Naive thymus-derived CD4-positive, alpha-beta T cell (primary cell): ENCODE measurements around the gene RNPEP. TPM values are rescaled to one million over a fixed set of nuclear protein-coding genes. Genes with fewer than 3 reads are reported as not detected.
A peak's percentile ranks its signal among the peaks of the same experiment; 100 is the strongest.
"Not testable (repeated sequence)": the region's sequence is repeated elsewhere in the genome, so short reads cannot be mapped to it uniquely, and the experiment has no call there.

Source experiments
- ATAC-seq: fragments of 150-1000 bp; cut with Tn5 transposase; 2 replicates; pipeline ENCODE4 v1.10.0; 2021; ENCODE audit warnings: mild to moderate bottlenecking, moderate library complexity
- CTCF ChIA-PET: fragments of 350-600 bp; sonication (Branson Sonifier 250); formaldehyde crosslinking; loops from one replicate; lab custom pipeline; 2021; ENCODE audit warnings: antibody characterized with exemption; lab: Charles Lee
- POLR2A ChIA-PET: fragments of 350-600 bp; sonication (Branson Sonifier 250); formaldehyde crosslinking; loops from one replicate; lab custom pipeline; 2021; ENCODE audit warnings: antibody characterized with exemption, inconsistent platforms; lab: Charles Lee
- DNase-seq, 9 donors: peaks; one replicate each; pipeline versions ENCODE4 v3.0.0 to v3.0.0-alpha.2; 2020 to 2022; ENCODE audit warnings: mixed read lengths in 1 of 9
- H3K27ac ChIP-seq: one replicate; pipeline ENCODE4 v1.7.0; 2013; ENCODE audit warnings: mild to moderate bottlenecking, low read depth, low read length, moderate library complexity
- H3K27me3 ChIP-seq, 2 donors: one replicate each; pipeline ENCODE4 v1.7.0; 2013; ENCODE audit warnings: low read length in 2 of 2, mild to moderate bottlenecking in 2 of 2, moderate library complexity in 2 of 2; ENCODE audit not compliant: control insufficient read depth in 2 of 2, insufficient read depth in 2 of 2
- H3K36me3 ChIP-seq, 3 experiments: 1 replicate in 2 of 3; 2 replicates in 1 of 3; pipeline ENCODE4 v1.7.0; 2013; ENCODE audit warnings: low read length in 3 of 3, mild to moderate bottlenecking in 3 of 3, moderate library complexity in 1 of 3; ENCODE audit not compliant: insufficient read depth in 3 of 3, control insufficient read depth in 2 of 3
- H3K4me1 ChIP-seq, 2 donors: one replicate each; pipeline ENCODE4 v1.7.0; 2013; ENCODE audit warnings: low read length in 2 of 2, mild to moderate bottlenecking in 2 of 2, moderate library complexity in 1 of 2; ENCODE audit not compliant: control insufficient read depth in 2 of 2, insufficient read depth in 2 of 2
- H3K4me3 ChIP-seq: 2 replicates; pipeline ENCODE4 v1.7.0; 2013; ENCODE audit warnings: mild to moderate bottlenecking, low read length
- H3K9me3 ChIP-seq, 3 experiments: 1 replicate in 2 of 3; 2 replicates in 1 of 3; pipeline ENCODE4 v1.7.0; 2013; ENCODE audit warnings: low read length in 3 of 3; ENCODE audit not compliant: control insufficient read depth in 2 of 3
- H3K27ac Mint-ChIP-seq, 9 donors: one replicate each; pipeline ENCODE4 v1.8.0; 2020 to 2022; ENCODE audit warnings: mixed read lengths in 9 of 9, mild to moderate bottlenecking in 8 of 9, moderate library complexity in 5 of 9, inconsistent platforms in 2 of 9
- H3K27me3 Mint-ChIP-seq, 5 donors: one replicate each; pipeline ENCODE4 v1.8.0; 2021 to 2022; ENCODE audit warnings: mixed read lengths in 5 of 5, mild to moderate bottlenecking in 1 of 5
- H3K36me3 Mint-ChIP-seq, 5 donors: one replicate each; pipeline ENCODE4 v1.8.0; 2020 to 2022; ENCODE audit warnings: mixed read lengths in 5 of 5, mild to moderate bottlenecking in 3 of 5, inconsistent platforms in 1 of 5
- H3K4me1 Mint-ChIP-seq, 7 donors: one replicate each; pipeline ENCODE4 v1.8.0; 2020 to 2022; ENCODE audit warnings: mixed read lengths in 7 of 7, mild to moderate bottlenecking in 3 of 7, inconsistent platforms in 1 of 7
- H3K4me3 Mint-ChIP-seq, 10 donors: one replicate each; pipeline ENCODE4 v1.8.0; 2020 to 2022; ENCODE audit warnings: mild to moderate bottlenecking in 10 of 10, mixed read lengths in 10 of 10, moderate library complexity in 6 of 10, inconsistent platforms in 2 of 10
- H3K9me3 Mint-ChIP-seq, 11 donors: one replicate each; pipeline ENCODE4 v1.8.0; 2020 to 2022; ENCODE audit warnings: mixed read lengths in 11 of 11, mild to moderate bottlenecking in 4 of 11, inconsistent platforms in 1 of 11, moderate library complexity in 1 of 11
- intact Hi-C, 2 donors: fragments of 100-400 bp; cut with micrococcal nuclease; formaldehyde crosslinking; loops; one replicate each; pipeline ENCODE4 v1.15.1; 2023
- polyA plus RNA-seq, 2 donors: library from polyadenylated mRNA; unstranded; fragments of 300-500 nt; fragmentation: Illumina TruSeq; gene quantifications; one replicate each; pipeline ENCODE4 v1.2.3, GENCODE V29; 2021
- total RNA-seq, 6 experiments: library from RNA in 5 of 6; stranded (reverse) in 5 of 6; gene quantifications; 1 replicate in 5 of 6; 2 replicates in 1 of 6; pipeline ENCODE4 v1.2.3 and lab custom pipeline; 2021 to 2026

The RNPEP gene
- total and polyA plus RNA-seq, 7 experiments from 2014 or later = 19.4 to 43.4 (median 26.8) TPM

DNA sequence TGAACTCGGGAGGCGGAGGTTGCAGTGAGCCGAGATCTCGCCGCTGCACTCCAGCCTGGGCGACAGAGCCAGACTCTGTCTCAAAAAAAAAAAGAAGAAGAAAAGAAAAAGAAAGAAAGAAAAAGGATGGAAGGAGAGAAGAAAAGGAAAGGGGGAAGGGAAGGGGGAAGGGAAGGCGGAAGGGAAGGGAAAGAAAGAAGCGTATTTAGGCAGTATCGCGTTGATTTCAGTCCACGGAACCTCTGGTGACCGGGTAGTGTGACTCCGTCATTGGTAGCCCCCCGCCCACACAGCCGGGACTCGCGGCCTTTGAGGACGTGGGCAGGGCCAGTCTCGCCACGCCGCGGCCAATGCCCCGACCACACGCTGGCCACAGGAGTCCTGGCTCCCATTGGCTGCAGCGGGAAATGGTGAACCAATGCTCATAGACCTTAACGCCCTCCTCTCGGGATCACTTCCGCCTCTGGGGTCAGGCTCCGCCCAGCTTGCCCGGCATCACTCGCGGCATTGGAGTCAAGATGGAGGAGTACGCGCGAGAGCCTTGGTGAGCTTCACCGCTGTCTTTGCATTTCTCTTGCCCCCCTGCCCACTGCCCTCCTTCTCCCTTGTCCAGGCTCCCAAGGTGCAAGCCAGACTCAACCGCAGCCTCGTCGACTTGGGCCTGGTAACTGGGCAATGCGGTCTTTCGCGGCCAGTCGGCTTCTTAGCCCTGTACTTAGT lies 27.3 kb upstream of the RNPEP start, which contains the start of gene TIMM17A:
TSS of gene TIMM17A (plus strand) at position 495 of the 720 bp plus-strand sequence. CDS start at position 519, 24 bp downstream.
- intact Hi-C loops = loop anchor here (1.0 to 10.0 kb wide), 10 partner anchors 27 to 1012 kb away; partner anchors contain the start of genes IPO9 (in 2 of the 2), PPP1R12B (in 2 of the 2), RNPEP (in 2 of the 2) and CSRP1 (in 1 of the 2)
- H3K4me3 ChIP-seq = peak within 1 kb of the TSS; percentile 97
- CTCF ChIA-PET = interaction anchor here (0.7 to 1.5 kb wide), 2 partner anchors 26 to 59 kb away, joined by 5 read pairs; no protein-coding TSS in a partner anchor

DNA sequence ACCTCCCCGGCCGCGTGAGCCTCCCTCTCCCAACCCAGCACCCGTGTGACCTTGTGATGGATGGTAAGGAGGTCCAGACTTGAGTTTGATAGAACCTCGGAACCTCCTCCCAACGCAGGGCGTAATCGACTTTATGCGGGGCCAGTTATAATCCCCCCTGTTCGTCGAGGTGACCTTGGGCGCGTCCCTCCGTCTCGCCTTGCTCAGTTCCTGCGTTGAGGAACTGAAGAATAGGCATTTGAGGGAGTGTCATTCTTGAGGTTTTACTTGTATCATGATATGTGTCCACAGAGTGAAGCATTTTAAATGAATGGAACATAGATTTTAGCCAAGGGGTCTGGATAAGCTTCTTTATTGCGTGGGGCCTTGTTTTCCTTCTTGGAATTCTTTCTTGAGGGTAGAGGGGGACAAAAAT lies 26.7 kb upstream of the RNPEP start:
- intact Hi-C loops = loop anchor here (1.0 to 10.0 kb wide), 10 partner anchors 27 to 1011 kb away; partner anchors contain the start of genes IPO9 (in 2 of the 2), PPP1R12B (in 2 of the 2), RNPEP (in 2 of the 2) and CSRP1 (in 1 of the 2)
- peaks cover 0 to 12% (median 4%) of the 10 kb centered on the region in 5 donors for H3K36me3 Mint-ChIP-seq
- ChIA-PET CTCF (interaction anchor here (1.5 kb wide), 1 partner anchor 59 kb away, joined by 5 read pairs; no protein-coding TSS in a partner anchor), POLR2A (interaction anchor here (0.8 to 1.8 kb wide), 5 partner anchors 8 to 60 kb away, joined by 3 to 8 read pairs (median 4); partner anchors contain the start of genes LMOD1 and RNPEP)
- peak; percentile 59 for ATAC-seq
- no peak for DNase-seq
- H3K9me3 ChIP-seq = no peaks in the 10 kb centered on the region
- peak overlapping the region; percentile 83 for H3K27ac ChIP-seq
- peak overlapping the region; percentile 89 to 99 (median 97) for H3K27ac Mint-ChIP-seq
- H3K4me3 Mint-ChIP-seq = peak overlapping the region; percentile 90 to 100 (median 98)
- no peaks in the 10 kb centered on the region for H3K27me3 Mint-ChIP-seq
- no peaks in the 10 kb centered on the region for H3K27me3 ChIP-seq
- peaks cover 15 to 32% (median 27%) of the 10 kb centered on the region in 7 donors for H3K4me1 Mint-ChIP-seq
- peak overlapping the region; percentile 97 for H3K4me3 ChIP-seq
- H3K9me3 Mint-ChIP-seq = peaks cover 0 to 1% (median 0%) of the 10 kb centered on the region in 11 donors
- H3K4me1 ChIP-seq = peaks cover 11 to 14% of the 10 kb centered on the region in 2 donors
- peaks cover 0 to 34% (median 13%) of the 10 kb centered on the region in 3 experiments for H3K36me3 ChIP-seq

More for the DNA sequence above, 27.3 kb upstream of the RNPEP start, which contains the start of gene TIMM17A:
- DNase-seq (peak; percentile 84 to 94 (median 90)), ATAC-seq (peak; percentile 99)
- POLR2A ChIA-PET = interaction anchor here (0.8 to 1.8 kb wide), 5 partner anchors 9 to 59 kb away, joined by 3 to 8 read pairs (median 5); partner anchors contain the start of genes LMOD1 and RNPEP
- Mint-ChIP-seq H3K4me1 (peaks cover 15 to 32% (median 25%) of the 10 kb centered on the region in 7 donors), H3K4me3 (peak within 1 kb of the TSS; percentile 90 to 100 (median 98)), H3K27me3 (peaks cover 0 to 2% (median 0%) of the 10 kb centered on the region in 5 donors), H3K9me3 (peaks cover 0 to 1% (median 0%) of the 10 kb centered on the region in 11 donors), H3K27ac (peak within 1 kb of the TSS; percentile 89 to 99 (median 97)), H3K36me3 (peaks cover 0 to 8% (median under 1%) of the 10 kb centered on the region in 5 donors)
- Histone ChIP-seq H3K36me3 (peaks cover 0 to 28% (median 13%) of the 10 kb centered on the region in 3 experiments), H3K27me3 (no peaks in the 10 kb centered on the region), H3K9me3 (no peaks in the 10 kb centered on the region), H3K4me1 (peaks cover 11 to 14% of the 10 kb centered on the region in 2 donors), H3K27ac (peak within 1 kb of the TSS; percentile 83)

DNA sequence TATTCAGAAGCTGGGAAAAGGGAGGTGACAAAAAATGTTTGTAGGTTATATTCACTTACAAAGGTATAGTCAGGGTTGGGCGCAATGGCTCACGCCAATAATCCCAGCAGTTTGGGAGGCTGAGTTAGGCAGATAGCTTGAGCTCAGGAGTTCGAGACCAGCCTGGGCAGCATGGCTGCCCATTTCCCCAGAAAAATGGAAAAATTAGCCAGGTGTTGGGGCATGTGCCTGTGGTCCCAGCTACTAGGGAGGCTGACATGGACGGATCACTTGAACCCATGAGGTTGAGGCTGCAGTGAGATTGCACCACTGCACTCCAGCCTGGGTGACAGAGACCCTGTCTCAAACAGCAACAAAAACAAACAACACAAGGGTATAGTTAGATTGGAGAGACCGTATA lies 24.1 kb upstream of the RNPEP start:
- Mint-ChIP-seq H3K27me3 (no peaks in the 10 kb centered on the region), H3K36me3 (peaks cover 0 to 20% (median 12%) of the 10 kb centered on the region in 5 donors), H3K27ac (peak overlapping the region in 1 of 9 donors; percentile 76), H3K4me1 (peaks cover 15 to 32% (median 27%) of the 10 kb centered on the region in 7 donors), H3K4me3 (no peak overlapping the region), H3K9me3 (peaks cover 0 to 1% (median 0%) of the 10 kb centered on the region in 11 donors)
- no peak for ATAC-seq
- intact Hi-C loops = loop anchor here (5.0 to 10.0 kb wide), 4 partner anchors 179 to 804 kb away; partner anchors contain the start of genes CSRP1 (in 1 of the 2), PPP1R12B (in 1 of the 2), TMEM9 (in 1 of the 2) and UBE2T (in 1 of the 2)
- no peak overlapping the region for H3K4me3 ChIP-seq
- POLR2A ChIA-PET = no interaction called here
- no peak overlapping the region for H3K27ac ChIP-seq
- peaks cover 11 to 14% of the 10 kb centered on the region in 2 donors for H3K4me1 ChIP-seq
- DNase-seq = no peak
- H3K27me3 ChIP-seq = no peaks in the 10 kb centered on the region
- CTCF ChIA-PET = no interaction called here
- H3K36me3 ChIP-seq = peaks cover 4 to 57% (median 13%) of the 10 kb centered on the region in 3 experiments
- H3K9me3 ChIP-seq = no peaks in the 10 kb centered on the region

DNA sequence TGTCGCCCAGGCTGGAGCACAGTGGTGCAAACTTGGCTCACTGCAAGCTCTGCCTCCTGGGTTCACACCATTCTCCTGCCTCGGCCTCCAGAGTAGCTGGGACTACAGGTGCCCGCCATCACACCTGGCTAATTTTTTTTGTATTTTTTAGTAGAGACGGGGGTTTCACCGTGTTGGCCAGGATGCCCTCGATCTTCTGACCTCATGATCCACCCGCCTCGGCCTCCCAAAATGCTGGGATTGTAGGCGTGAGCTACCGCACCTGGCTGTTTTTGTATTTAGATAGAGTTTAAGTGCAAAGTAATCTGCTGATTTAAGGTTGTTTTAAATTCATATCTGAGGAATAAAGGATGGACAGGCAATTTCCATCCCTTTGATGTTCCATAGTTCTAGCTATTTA lies 20.1 kb upstream of the RNPEP start:
- CTCF ChIA-PET = interaction anchor here (0.8 kb wide), 1 partner anchor 9 kb away, joined by 4 read pairs; no protein-coding TSS in a partner anchor
- H3K4me1 Mint-ChIP-seq, H3K27ac Mint-ChIP-seq, H3K27ac ChIP-seq, H3K27me3 Mint-ChIP-seq, H3K9me3 Mint-ChIP-seq, POLR2A ChIA-PET, DNase-seq, H3K9me3 ChIP-seq, H3K4me3 Mint-ChIP-seq, H3K4me3 ChIP-seq, H3K27me3 ChIP-seq, H3K4me1 ChIP-seq, ATAC-seq, intact Hi-C loops: not testable (repeated sequence)
- H3K36me3 ChIP-seq = peaks cover 11 to 73% (median 34%) of the 10 kb centered on the region in 3 experiments
- peaks cover 0 to 36% (median 23%) of the 10 kb centered on the region in 5 donors for H3K36me3 Mint-ChIP-seq

DNA sequence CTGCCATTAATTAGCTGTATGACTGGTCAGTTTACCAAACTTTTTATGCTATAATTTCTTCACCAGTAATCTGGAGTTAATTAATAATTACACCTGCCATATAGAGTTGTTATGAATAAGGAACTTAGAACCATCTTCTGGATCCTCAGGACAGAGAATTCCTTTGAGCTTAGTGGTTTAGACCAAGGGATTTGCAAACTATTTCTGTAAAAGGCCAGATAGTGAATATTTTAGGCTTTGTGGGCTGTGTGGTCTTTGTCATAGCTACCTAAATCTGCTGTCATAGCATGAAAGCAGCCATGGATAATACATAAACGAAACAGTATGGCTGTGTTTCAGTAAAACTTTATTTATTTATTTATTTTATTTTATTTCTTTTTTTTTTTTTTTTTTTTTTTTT lies 18.2 kb upstream of the RNPEP start:
- Mint-ChIP-seq H3K27me3 (no peaks in the 10 kb centered on the region), H3K4me3 (no peak overlapping the region), H3K4me1 (peaks cover 0 to 5% (median 2%) of the 10 kb centered on the region in 7 donors), H3K27ac (no peak overlapping the region), H3K9me3 (peaks cover 0 to 1% (median 0%) of the 10 kb centered on the region in 11 donors), H3K36me3 (peaks cover 0 to 39% (median 19%) of the 10 kb centered on the region in 5 donors)
- no peak overlapping the region for H3K4me3 ChIP-seq
- no peak overlapping the region for H3K27ac ChIP-seq
- CTCF ChIA-PET = no interaction called here
- H3K4me1 ChIP-seq = no peaks in the 10 kb centered on the region
- no peak for DNase-seq
- POLR2A ChIA-PET = interaction anchor here (0.6 to 1.5 kb wide), 2 partner anchors 9 to 131 kb away, joined by 4 read pairs; partner anchors contain the start of gene TIMM17A
- H3K9me3 ChIP-seq = no peaks in the 10 kb centered on the region
- no peaks in the 10 kb centered on the region for H3K27me3 ChIP-seq
- intact Hi-C loops = no loop called here
- ATAC-seq = no peak
- peaks cover 11 to 71% (median 21%) of the 10 kb centered on the region in 3 experiments for H3K36me3 ChIP-seq

DNA sequence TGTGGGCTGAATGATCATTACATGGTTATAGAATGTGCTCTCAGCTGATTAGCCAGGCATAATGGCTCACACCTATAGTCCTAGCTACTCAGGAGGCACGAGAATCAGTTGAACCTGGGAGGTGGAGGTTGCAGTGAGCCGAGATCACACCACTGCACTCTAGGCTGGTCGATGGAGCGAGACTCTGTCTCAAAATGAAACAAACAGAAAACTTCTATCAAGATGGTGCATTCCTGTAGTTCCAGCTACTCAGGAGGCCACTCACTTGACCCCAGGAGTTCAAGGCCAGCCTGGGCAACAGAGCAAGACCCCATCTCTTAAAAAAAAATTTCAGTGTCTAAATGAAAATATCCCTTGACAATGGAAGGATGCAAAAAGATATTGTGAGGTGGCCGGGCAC lies 16.3 kb upstream of the RNPEP start:
- H3K36me3 Mint-ChIP-seq = peaks cover 0 to 49% (median 18%) of the 10 kb centered on the region in 5 donors
- DNase-seq = no peak
- H3K27ac Mint-ChIP-seq = peak overlapping the region in 1 of 9 donors; percentile 32
- Histone ChIP-seq H3K27me3 (no peaks in the 10 kb centered on the region), H3K9me3 (no peaks in the 10 kb centered on the region), H3K36me3 (peaks cover 7 to 73% (median 21%) of the 10 kb centered on the region in 3 experiments), H3K27ac (no peak overlapping the region), H3K4me1 (no peaks in the 10 kb centered on the region), H3K4me3 (no peak overlapping the region)
- H3K9me3 Mint-ChIP-seq = peaks cover 0 to 1% (median 0%) of the 10 kb centered on the region in 11 donors
- no peak overlapping the region for H3K4me3 Mint-ChIP-seq
- ChIA-PET POLR2A (interaction anchor here (0.7 to 1.0 kb wide), 2 partner anchors 15 to 16 kb away, joined by 4 to 7 read pairs; partner anchors contain the start of gene RNPEP), CTCF (no interaction called here)
- intact Hi-C loops = no loop called here
- peaks cover 0 to 5% (median 0%) of the 10 kb centered on the region in 7 donors for H3K4me1 Mint-ChIP-seq
- ATAC-seq = no peak
- no peaks in the 10 kb centered on the region for H3K27me3 Mint-ChIP-seq
